HG02610 (cell line): Measurements from ENCODE around the gene HLCS.

Experiments used
- ATAC-seq: cut with Tn5 transposase; IDR thresholded peaks from one replicate; pipeline ENCODE4 v1.9.1; 2021; ENCODE audit warnings: mild to moderate bottlenecking, moderate library complexity; ENCODE audit not compliant: unreplicated experiment

HLCS gene

DNA sequence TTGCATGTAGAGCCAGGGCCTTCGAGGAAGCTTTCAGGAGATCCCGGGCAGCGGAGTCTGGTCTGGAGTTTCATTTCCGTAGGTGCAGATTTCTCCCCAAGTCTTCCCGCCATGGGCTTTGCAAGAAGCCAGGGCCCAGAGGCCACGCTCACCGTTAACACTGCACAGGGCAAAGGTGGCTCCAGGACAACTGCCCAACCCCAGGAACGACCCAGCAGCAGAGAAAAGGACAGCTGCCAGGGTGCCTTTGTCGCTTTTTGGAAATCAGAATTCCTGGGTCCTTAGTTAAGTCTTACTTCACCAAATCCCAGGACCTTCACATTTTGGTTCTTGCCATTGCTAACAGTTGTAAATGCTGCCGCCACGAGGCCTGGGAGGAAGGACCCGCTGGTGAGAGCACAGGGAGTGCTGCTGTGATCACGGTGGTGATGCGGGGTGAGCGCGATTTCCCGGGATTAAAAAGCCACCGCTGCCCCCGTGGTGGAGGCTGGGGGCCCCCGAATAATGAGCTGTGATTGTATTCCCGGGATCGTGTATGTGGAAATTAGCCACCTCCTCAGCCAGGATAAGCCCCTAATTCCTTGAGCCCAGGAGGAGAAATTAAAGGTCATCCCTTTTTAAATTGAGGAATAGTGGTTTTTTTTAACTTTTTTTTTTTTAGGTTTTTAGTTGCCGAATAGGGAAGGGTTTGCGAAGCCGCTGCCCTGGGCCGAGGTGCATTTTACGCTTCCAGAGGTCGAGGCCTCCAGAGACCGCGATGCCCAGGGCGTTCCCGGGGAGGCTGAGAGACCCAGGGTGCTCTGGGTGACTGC lies 259.3 kb downstream of the HLCS start:
- ATAC-seq, result no peak

GRCh38 chr21:36706482-36706852 lies 260.0 kb downstream of the HLCS start:
- ATAC-seq, result no peak

GRCh38 chr21:36705679-36706481 lies 260.6 kb downstream of the HLCS start:
- no peak for ATAC-seq

DNA sequence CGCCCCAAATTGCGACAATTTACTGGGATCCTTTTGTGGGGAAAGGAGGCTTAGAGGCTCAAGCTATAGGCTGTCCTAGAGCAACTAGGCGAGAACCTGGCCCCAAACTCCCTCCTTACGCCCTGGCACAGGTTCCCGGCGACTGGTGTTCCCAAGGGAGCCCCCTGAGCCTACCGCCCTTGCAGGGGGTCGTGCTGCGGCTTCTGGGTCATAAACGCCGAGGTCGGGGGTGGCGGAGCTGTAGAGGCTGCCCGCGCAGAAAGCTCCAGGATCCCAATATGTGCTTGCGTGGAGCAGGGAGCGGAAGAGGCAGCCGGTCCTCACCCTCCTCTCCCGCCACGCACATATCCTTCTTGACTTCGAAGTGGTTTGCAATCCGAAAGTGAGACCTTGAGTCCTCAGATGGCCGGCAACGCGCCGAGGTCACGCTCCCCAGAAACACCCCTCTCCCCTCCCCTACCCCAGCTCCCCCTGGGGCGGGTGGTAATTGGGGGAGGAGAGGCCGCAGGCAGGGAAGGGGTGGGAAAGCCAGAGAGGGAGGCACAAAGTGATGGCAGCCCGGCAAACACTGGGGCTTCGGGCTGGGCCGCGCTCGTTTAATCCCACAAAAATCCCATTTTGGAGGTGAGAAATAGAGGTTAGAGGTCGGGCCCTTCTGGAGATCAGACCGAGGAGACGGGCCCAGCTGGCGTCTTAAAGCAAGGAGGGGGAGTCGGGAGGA lies 261.4 kb downstream of the HLCS start:
- no peak for ATAC-seq

DNA sequence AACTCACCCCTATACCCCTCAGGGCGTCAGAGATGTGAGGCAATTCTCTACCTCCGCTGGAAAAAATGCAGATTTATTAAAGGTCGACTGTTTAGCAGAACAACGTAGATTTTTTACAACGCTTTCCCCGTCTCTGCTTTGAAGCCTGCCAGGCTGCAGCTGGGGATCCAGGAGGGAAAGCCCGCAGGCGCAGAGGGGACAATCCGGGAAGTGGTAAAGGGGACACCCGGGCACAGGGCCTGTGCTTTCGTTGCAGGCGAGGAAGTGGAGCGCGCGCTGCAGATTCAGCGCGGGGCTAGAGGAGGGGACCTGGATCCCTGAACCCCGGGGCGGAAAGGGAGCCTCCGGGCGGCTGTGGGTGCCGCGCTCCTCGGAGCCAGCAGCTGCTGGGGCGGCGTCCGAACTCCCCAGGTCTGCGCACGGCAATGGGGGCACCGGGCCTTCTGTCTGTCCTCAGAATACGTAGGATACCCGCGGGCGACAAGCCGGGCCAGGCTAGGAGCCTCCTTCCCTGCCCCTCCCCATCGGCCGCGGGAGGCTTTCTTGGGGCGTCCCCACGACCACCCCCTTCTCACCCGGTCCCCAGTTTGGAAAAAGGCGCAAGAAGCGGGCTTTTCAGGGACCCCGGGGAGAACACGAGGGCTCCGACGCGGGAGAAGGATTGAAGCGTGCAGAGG lies 262.1 kb downstream of the HLCS start:
- no peak for ATAC-seq

- ATAC-seq, result no peak
Measured at GRCh38 chr21:36703626-36704280, 262.7 kb downstream of the HLCS start.

DNA sequence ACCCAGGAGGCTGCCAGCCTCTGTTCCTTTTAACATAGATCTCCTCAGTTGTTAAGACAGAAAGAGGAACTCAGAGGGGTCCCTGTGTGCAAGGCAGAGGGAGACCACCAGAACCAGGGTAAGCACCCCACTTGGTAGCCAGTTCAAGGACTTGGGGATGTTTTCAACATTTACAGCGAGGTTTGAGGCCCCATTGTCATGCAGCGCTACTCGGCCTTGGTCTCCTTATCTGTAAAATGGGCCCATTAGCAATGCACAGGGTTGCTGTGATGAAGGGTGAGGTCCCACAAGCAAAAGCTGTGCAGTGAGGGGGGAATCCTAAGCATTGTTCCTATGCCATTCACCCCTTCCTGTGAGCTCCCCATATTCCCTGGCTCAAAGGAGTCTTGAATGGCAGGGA lies 263.3 kb downstream of the HLCS start:
- no peak for ATAC-seq

DNA sequence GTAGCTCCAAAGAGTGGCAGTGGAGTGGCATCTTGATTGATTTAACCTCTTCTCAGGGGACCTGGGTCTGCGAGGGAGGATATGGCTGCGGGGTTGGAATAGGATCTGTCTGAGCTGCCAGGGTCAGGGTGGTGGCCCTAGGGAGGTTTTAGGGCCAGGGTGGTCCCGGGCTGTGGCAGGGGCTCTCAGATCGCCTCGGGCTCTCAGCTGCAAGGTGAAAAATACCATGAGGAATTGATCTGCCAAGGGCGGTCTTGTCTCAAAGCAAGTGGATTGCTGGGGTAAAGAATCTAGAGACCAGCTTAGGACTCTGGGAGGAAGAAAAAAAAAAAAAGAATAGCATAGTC lies 263.9 kb downstream of the HLCS start:
- no peak for ATAC-seq

- ATAC-seq, result no peak
Measured at GRCh38 chr21:36701756-36702621, 264.5 kb downstream of the HLCS start.

DNA sequence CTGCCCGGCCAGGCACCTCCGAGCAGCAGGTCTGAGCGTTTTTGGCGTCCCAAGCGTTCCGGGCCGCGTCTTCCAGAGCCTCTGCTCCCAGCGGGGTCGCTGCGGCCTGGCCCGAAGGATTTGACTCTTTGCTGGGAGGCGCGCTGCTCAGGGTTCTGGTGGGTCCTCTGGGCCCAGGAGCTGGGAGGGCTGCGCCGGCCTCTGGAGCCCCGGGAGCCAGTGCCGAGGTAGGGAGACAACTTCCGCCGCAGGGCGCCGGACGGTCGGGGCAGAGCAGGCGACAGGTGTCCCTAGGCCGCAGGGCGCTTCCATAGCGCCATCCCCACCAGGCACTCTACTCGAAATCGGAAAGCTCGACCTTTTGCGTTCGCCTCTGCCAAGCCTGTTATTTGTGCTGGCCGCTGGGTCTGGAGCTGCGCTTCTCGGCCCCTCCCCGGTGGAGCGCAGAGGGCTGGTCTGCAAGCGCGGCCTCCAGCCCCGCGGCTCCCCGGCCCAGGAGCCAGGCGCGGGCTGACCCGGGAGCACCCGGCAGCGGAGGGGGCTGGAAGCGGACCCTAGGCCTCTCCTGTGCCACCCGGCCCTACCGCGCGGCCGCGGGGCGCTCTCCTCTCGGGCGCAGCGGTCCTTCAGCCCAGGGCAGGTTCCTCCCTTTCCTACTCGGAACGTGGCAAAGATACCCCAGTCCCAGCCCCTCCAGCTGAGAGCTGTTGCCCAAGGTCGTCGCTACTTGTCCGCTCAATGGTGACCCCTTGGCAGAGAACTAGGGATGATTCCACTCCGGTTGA lies 265.3 kb downstream of the HLCS start:
- ATAC-seq, result no peak
